Stomach (tissue), 9 donors: ENCODE results near the gene IL20. TPM values are rescaled to one million over a fixed set of nuclear protein-coding genes. Genes with fewer than 3 reads are reported as not detected.

Experiments
- DNase-seq, 2 donors: peaks; one replicate each; pipeline versions ENCODE4 v3.0.0 to v3.0.0-alpha.2; 2013 to 2019
- H3K27ac ChIP-seq, 5 donors: fragments of 200-600 bp in 4 of 5; sonication (generic) in 4 of 5; one replicate each; pipeline ENCODE4 v1.5.1; 2013 to 2019; ENCODE audit warnings: mild to moderate bottlenecking in 1 of 5, moderate library complexity in 1 of 5
- H3K27me3 ChIP-seq, 3 donors: fragments of 200-600 bp; sonication (generic); one replicate each; pipeline ENCODE4 v1.5.1; 2017 to 2019; ENCODE audit warnings: mixed run types in 1 of 3
- H3K36me3 ChIP-seq, 4 donors: fragments of 200-600 bp; sonication (generic); 1 replicate in 3 of 4; 2 replicates in 1 of 4; pipeline ENCODE4 v1.5.1; 2016 to 2019
- H3K4me1 ChIP-seq, 4 donors: fragments of 200-600 bp; sonication (generic); one replicate each; pipeline ENCODE4 v1.5.1; 2016 to 2019
- H3K4me3 ChIP-seq, 4 donors: fragments of 200-600 bp; sonication (generic) in 3 of 4; one replicate each; pipeline ENCODE4 v1.5.1; 2016 to 2019; ENCODE audit warnings: mild to moderate bottlenecking in 1 of 4
- H3K9me3 ChIP-seq, 4 donors: fragments of 200-600 bp; sonication (generic); one replicate each; pipeline ENCODE4 v1.5.1; 2016 to 2019
- CTCF ChIP-seq, 7 experiments: fragments of 450-650 bp in 4 of 7; fragments of 200-600 bp in 3 of 7; sonication (generic) in 3 of 7; IDR thresholded peaks; one replicate each; pipeline ENCODE4 v1.5.1; 2016 to 2019; ENCODE audit warnings: antibody characterized with exemption in 7 of 7, control low read depth in 2 of 7, mild to moderate bottlenecking in 1 of 7
- EP300 ChIP-seq: sonication (generic); formaldehyde crosslinking; IDR thresholded peaks from one replicate; pipeline ENCODE4 v1.6.1; 2017; ENCODE audit warnings: antibody characterized with exemption
- POLR2A ChIP-seq, 4 donors: fragments of 450-650 bp; IDR thresholded peaks; one replicate each; pipeline ENCODE4 v1.6.1; 2016; ENCODE audit warnings: antibody characterized with exemption in 4 of 4, control low read depth in 2 of 4, mild to moderate bottlenecking in 1 of 4, moderate library complexity in 1 of 4
- POLR2AphosphoS5 ChIP-seq, 3 donors: sonication (generic); formaldehyde crosslinking; IDR thresholded peaks; one replicate each; pipeline ENCODE4 v1.6.1; 2016; ENCODE audit warnings: antibody characterized with exemption in 3 of 3
- WGBS, 5 donors: extraction: QIAGEN DNeasy Blood & Tissue Kit in 3 of 5; methylation state at CpG; one replicate each; pipeline versions ENCODE4 v1.1.5 to v1.1.7; 2013 to 2018; 5-methylcytosine and 5-hydroxymethylcytosine counted together
- intact Hi-C: fragments of 100-400 bp; cut with DNase I; formaldehyde crosslinking; loops from one replicate; pipeline ENCODE4 v1.15.1; 2023; ENCODE audit warnings: low total_unique reads
- polyA plus RNA-seq, 3 donors: library from polyadenylated mRNA; stranded (reverse); fragments of 200-250 nt; gene quantifications; one replicate each; pipeline ENCODE4 v1.2.3, GENCODE V29; 2013
- total RNA-seq, 5 donors: library from RNA; depleted of rRNA; stranded (reverse); fragments of >200 nt; gene quantifications; one replicate each; pipeline versions ENCODE4 v1.1.0 to v1.2.3, GENCODE V29; 2014 to 2016
- donor health status: healthy with polysubstance abuse.
- donor health status: Bipolar disorder and iron deficiency.
- donor health status: healthy.

The IL20 gene
- total and polyA plus RNA-seq, 8 donors = 0.13 TPM; not detected in 7

GRCh38 chr1:206829282-206829681 is 36.1 kb upstream of the IL20 start:
- no peaks in the 10 kb centered on the region for H3K36me3 ChIP-seq
- no peak overlapping the region for H3K4me3 ChIP-seq
- 73 to 75% (median 74%) methylated on average over 6 of the region's 6 CpGs for WGBS, 5 donors
- peak overlapping the region in 2 of 5 donors; percentile 21 to 22 for H3K27ac ChIP-seq
- no peaks in the 10 kb centered on the region for H3K27me3 ChIP-seq
- TF ChIP-seq POLR2AphosphoS5 (IDR thresholded peaks at IDR 0.05) = no peak
- no peaks in the 10 kb centered on the region for H3K9me3 ChIP-seq
- intact Hi-C loops = no loop called here
- DNase-seq = no peak
- peaks cover 0 to 38% (median 4%) of the 10 kb centered on the region in 4 donors for H3K4me1 ChIP-seq

GRCh38 chr1:206829875-206830274 is 35.5 kb upstream of the IL20 start:
- H3K27ac ChIP-seq = peak overlapping the region in 2 of 5 donors; percentile 21 to 22
- intact Hi-C loops = no loop called here
- TF ChIP-seq POLR2A (IDR thresholded peaks at IDR 0.05) (no peak), POLR2AphosphoS5 (IDR thresholded peaks at IDR 0.05) (no peak), CTCF (IDR thresholded peaks at IDR 0.05) (no peak)
- DNase-seq = no peak
- no peaks in the 10 kb centered on the region for H3K9me3 ChIP-seq
- WGBS, 5 donors = 50 to 81% (median 68%) methylated on average over 2 of the region's 2 CpGs
- no peaks in the 10 kb centered on the region for H3K36me3 ChIP-seq
- peaks cover 0 to 41% (median 4%) of the 10 kb centered on the region in 4 donors for H3K4me1 ChIP-seq
- H3K27me3 ChIP-seq = no peaks in the 10 kb centered on the region
- H3K4me3 ChIP-seq = no peak overlapping the region

- intact Hi-C loops = no loop called here
- WGBS, 5 donors = 87 to 93% (median 88%) methylated on average over 4 of the region's 4 CpGs
These were observed 33.8 kb upstream of the IL20 start for GRCh38 chr1:206831650-206832049.

GRCh38 chr1:206832352-206832880 is 33.0 kb upstream of the IL20 start:
- Histone ChIP-seq H3K36me3 (no peaks in the 10 kb centered on the region), H3K9me3 (no peaks in the 10 kb centered on the region), H3K27ac (peak overlapping the region in 2 of 5 donors; percentile 40 to 41), H3K4me3 (no peak overlapping the region), H3K27me3 (peaks cover 0 to 2% (median 0%) of the 10 kb centered on the region in 3 donors), H3K4me1 (peaks cover 0 to 46% (median 4%) of the 10 kb centered on the region in 4 donors)
- intact Hi-C loops = no loop called here
- 30 to 45% (median 34%) methylated on average over 2 of the region's 2 CpGs for WGBS, 5 donors
- no peak for DNase-seq
- TF ChIP-seq CTCF (IDR thresholded peaks at IDR 0.05) = no peak

More at GRCh38 chr1:206831650-206832049, 33.8 kb upstream of the IL20 start:
- no peaks in the 10 kb centered on the region for H3K27me3 ChIP-seq
- H3K27ac ChIP-seq = no peak overlapping the region
- no peak for DNase-seq
- no peaks in the 10 kb centered on the region for H3K9me3 ChIP-seq
- TF ChIP-seq POLR2A (IDR thresholded peaks at IDR 0.05) (no peak), CTCF (IDR thresholded peaks at IDR 0.05) (no peak), POLR2AphosphoS5 (IDR thresholded peaks at IDR 0.05) (no peak), EP300 (no peak)
- H3K4me1 ChIP-seq = peaks cover 0 to 46% (median 4%) of the 10 kb centered on the region in 4 donors
- no peak overlapping the region for H3K4me3 ChIP-seq
- no peaks in the 10 kb centered on the region for H3K36me3 ChIP-seq

GRCh38 chr1:206833106-206833680 is 32.2 kb upstream of the IL20 start:
- H3K4me1 ChIP-seq = peaks cover 0 to 46% (median 4%) of the 10 kb centered on the region in 4 donors
- DNase-seq = peak in 1 of 2 donors; percentile 61
- H3K27ac ChIP-seq = peak overlapping the region in 3 of 5 donors; percentile 3 to 54 (median 40)
- H3K27me3 ChIP-seq = peaks cover 0 to 4% (median 0%) of the 10 kb centered on the region in 3 donors
- no peak overlapping the region for H3K4me3 ChIP-seq
- no peak for TF ChIP-seq EP300
- no peak for TF ChIP-seq POLR2AphosphoS5 (IDR thresholded peaks at IDR 0.05)
- TF ChIP-seq CTCF (IDR thresholded peaks at IDR 0.05) = no peak
- TF ChIP-seq POLR2A (IDR thresholded peaks at IDR 0.05) = no peak
- no peaks in the 10 kb centered on the region for H3K9me3 ChIP-seq
- no peaks in the 10 kb centered on the region for H3K36me3 ChIP-seq
- intact Hi-C loops = no loop called here
- WGBS, 5 donors = 25 to 46% (median 34%) methylated on average over 2 of the region's 2 CpGs
